ENCODE results near the gene POU2AF3.

DNA sequence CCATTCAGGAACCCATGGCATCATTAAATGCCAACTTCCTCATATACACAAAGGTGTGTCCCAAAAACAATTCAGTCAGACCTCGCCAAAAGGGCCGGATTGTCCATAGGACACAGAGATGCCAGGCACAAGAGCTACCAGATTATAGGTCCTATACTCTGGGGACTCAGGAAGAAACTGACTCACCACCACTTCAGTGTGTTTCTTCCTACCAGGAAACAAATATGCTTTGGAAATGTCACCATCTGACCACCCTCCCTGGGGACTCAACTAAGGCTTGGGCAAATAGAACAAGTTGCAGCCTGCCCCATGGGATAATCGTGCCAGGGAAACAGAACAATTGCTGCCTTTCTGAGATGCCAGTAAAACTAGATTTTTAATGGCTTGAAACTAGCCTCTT lies 11.7 kb downstream of the POU2AF3 start:
- TF ChIP-seq, protein P1, sequence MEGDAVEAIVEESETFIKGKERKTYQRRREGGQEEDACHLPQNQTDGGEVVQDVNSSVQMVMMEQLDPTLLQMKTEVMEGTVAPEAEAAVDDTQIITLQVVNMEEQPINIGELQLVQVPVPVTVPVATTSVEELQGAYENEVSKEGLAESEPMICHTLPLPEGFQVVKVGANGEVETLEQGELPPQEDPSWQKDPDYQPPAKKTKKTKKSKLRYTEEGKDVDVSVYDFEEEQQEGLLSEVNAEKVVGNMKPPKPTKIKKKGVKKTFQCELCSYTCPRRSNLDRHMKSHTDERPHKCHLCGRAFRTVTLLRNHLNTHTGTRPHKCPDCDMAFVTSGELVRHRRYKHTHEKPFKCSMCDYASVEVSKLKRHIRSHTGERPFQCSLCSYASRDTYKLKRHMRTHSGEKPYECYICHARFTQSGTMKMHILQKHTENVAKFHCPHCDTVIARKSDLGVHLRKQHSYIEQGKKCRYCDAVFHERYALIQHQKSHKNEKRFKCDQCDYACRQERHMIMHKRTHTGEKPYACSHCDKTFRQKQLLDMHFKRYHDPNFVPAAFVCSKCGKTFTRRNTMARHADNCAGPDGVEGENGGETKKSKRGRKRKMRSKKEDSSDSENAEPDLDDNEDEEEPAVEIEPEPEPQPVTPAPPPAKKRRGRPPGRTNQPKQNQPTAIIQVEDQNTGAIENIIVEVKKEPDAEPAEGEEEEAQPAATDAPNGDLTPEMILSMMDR (IDR thresholded peaks at IDR 0.05) = no peak
- TF ChIP-seq POLR2A (IDR thresholded peaks at IDR 0.05) = no peak
